Left hindlimb (tissue), 1 donor: ENCODE measurements around the gene FGF2.
"Not testable (repeated sequence)": the region's sequence is repeated elsewhere in the genome, so short reads cannot be mapped to it uniquely, and the experiment has no call there.

Experiments used
- DNase-seq: peaks from one replicate; pipeline ENCODE4 v3.0.0-alpha.2; 2018

FGF2 gene

DNA sequence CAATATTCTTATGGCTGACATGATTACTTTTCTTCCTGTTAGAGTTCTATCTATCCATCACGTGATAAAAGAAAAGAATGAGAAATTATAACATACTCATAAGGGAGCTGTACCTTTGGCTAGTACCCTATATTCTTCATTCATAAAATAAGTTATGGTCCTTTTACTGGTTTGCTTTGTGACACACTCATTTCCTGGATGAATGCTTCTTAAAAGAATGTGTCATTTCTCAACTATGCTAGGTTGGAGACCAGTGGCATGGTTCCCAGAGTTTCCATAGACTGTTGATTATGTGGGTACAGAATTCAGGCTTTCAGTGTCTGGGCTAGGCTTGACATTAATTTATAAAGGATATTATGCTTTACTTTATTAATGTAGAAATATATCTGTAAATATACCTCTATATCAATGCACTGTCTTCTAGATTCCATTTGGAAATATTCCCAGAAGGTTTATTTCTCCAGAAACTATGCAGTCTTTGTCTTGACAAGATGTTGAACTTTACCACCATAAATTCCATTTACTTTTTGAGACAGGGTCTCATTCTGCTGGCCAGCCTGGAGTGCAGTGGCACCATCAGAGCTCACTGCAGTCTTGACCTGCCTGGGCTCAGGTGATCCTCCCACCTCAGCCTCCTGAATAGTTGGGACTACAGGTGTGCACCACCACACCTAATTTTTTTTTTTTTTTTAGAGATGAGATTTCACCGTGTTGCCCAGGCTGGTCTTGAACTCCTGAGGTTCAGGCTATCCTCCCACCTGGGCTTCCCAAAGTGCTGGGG lies 71.9 kb downstream of the FGF2 start:
- no peak for DNase-seq

DNA sequence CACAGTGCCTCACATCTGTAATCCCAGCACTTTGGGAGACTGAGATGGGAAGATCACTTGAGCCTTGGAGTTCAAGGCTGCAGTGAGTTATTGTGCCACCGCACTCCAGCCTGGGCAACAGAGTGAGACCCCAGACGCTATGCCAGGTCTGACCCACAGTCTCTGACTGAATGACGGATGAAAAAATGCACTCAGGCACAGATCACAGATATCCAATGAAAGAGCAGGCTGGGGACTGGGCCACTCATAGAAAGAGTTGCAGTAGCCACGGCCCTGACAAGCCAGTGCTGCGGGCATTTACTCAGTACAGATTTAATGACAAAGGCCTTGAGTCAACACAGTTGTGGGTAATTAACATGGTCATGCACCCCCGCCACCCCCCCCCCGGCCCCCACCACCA lies 73.1 kb downstream of the FGF2 start:
- DNase-seq: no peak

GRCh38 chr4:122900314-122900713 lies 73.7 kb downstream of the FGF2 start:
- no peak for DNase-seq

GRCh38 chr4:122901247-122902010 lies 74.8 kb downstream of the FGF2 start:
- no peak for DNase-seq

DNA sequence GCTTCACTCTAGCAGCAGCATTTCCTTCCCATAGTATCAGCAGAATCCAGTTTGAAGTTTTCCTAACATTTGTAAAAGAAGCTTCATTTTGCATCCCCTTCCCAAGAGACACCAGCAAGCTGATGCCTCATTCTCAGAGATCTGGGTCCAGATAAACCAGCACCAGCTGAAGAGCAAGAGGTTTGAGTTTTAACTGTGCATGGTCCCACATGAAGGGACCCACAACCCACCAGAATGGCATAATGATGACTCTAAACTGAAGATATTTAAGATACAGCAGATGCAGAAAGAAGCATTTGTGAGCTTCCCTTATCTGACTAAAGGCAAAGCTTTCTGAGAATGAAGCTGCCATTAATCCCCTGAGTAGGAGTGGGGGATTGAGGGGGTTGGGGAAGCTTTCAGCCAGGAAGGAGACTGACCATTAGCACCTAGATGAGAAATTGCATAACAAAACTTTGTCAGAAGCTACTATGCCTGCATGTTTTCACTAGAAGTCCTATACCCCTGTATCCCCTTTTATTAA lies 77.2 kb downstream of the FGF2 start:
- no peak for DNase-seq

DNA sequence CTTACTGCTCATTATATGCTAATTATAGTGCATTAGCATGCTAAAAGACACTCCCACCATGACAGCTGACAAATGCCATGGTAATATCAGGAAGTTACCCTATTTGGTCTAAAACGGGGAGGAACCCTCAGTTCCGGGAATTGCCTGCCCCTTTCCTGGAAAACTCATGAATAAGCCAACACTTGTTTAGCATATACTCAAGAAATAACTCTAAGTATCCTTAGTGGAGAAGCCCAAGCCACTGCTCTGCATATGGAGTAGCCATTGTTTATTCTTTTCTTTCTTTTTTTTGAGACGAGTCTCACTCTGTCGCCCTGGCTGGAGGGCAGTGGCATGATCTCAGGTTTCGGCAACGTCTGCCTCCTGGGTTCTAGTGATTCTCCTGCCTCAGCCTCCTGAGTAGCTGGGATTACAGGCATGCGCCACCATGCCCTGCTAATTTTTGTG lies 80.3 kb downstream of the FGF2 start:
- DNase-seq: no peak

- DNase-seq: no peak
Measured at GRCh38 chr4:122908223-122908622, 81.6 kb downstream of the FGF2 start.

DNA sequence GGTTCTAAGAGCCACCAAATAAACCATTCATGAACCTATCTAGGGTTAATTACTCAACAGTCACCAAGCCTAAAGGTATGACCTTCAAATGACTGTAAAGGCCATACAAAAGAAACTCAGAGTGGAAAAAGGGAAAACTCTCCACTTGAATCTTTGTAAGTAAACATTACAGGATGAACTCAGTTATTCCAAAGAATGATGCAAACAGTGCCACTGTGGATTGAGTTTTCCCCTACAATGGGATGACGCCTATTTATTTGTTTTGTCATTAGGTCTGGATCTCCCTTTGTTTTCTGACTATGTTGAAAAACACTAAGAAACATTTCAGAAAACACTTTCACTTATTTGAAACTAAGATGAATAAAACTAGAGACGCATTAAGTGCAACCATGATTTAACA lies 83.1 kb downstream of the FGF2 start:
- DNase-seq: no peak

DNA sequence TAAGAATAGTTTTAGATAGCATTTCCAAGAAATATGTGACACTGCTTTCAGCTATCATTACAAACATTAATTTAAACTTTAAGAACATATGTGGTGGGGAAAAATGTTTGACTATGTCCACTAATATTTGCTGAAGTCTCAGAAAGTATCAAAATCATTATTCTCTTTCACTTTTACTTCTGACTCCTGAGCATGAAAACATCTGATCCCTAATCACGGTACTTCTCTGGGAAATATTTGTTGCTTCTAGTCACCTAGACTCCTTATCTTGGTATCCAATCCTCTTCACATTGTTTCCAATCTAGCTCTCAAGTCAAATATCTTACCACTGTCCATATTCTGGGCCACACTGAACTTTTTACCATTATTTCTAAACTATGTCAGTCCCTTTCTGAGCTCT lies 85.0 kb downstream of the FGF2 start:
- no peak for DNase-seq

GRCh38 chr4:122912810-122913575 lies 86.4 kb downstream of the FGF2 start:
- no peak for DNase-seq

DNA sequence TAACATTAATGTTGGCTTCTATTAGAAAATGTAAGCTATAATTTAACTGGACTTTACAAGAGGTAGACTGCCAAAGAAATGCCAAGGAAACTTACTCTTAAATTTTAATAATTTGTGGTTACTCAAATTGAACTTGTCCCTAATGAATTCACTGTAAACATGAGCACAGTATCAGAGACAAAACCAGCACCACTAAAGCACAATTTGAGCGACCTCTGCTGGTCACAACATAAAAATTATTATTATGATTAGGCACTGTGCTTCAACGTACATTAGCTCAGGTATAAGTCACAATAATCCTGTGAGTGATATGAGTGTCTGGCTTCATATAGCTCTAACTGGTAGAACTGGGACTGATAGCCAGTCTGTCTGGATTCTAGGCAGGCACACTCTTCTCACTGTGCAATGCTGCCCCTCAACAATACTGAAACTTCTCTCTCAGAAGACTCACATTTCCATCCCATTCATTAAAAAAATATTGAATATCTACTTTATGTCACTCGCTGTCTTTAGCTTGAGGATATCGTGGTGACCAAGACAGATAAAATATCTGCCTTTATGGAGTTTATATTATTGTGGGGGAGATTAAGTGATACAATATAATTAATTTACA lies 87.8 kb downstream of the FGF2 start:
- no peak for DNase-seq

- no peak for DNase-seq
Measured at GRCh38 chr4:122914938-122915337, 88.3 kb downstream of the FGF2 start.

- no peak for DNase-seq
Measured at GRCh38 chr4:122917731-122918130, 91.1 kb downstream of the FGF2 start.

GRCh38 chr4:122920473-122920872 lies 93.8 kb downstream of the FGF2 start:
- DNase-seq: no peak

- no peak for DNase-seq
Measured at GRCh38 chr4:122921300-122921699, 94.7 kb downstream of the FGF2 start.

- DNase-seq: peak; percentile 66
Measured at GRCh38 chr4:122921971-122922876, 95.6 kb downstream of the FGF2 start, which contains the start of gene NUDT6. NUDT6 (minus strand) TSS chr4:122922597; CDS start chr4:122922572, 25 bp downstream.

- peak; percentile 93 for DNase-seq
Measured at GRCh38 chr4:122922877-122923511, 96.4 kb downstream of the FGF2 start.

DNA sequence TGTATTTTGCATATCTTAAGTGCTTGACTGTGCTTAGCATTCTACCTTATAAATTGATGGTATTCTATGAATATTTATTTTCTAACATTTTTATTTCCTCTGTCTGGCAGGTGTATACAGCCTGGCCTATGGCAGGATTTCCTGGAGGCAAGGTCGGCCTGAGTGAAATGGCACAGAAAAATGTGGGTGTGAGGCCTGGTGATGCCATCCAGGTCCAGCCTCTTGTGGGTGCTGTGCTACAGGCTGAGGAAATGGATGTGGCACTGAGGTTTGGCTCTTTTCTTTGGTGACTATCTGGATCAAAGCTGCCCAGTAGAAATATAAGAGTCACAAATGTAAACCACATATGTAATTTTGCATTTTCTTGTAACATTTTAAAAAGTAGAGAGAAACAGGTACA lies 102.3 kb downstream of the FGF2 start:
- no peak for DNase-seq

- DNase-seq: no peak
Measured at GRCh38 chr4:122930862-122931261, 104.2 kb downstream of the FGF2 start.

- no peak for DNase-seq
Measured at GRCh38 chr4:122932763-122933162, 106.1 kb downstream of the FGF2 start.

GRCh38 chr4:122945136-122945535 lies 118.5 kb downstream of the FGF2 start:
- DNase-seq: not testable (repeated sequence)
